Activated T-cell treated with anti-CD3 and anti-CD28 coated beads for 4 hours (primary cell): Measurements from ENCODE around the gene PLEKHS1.
"Not testable (repeated sequence)": the region's sequence is repeated elsewhere in the genome, so short reads cannot be mapped to it uniquely, and the experiment has no call there.

Source experiments
- DNase-seq: peaks from one replicate; pipeline ENCODE4 v3.0.0-alpha.2; 2020

The PLEKHS1 gene

DNA sequence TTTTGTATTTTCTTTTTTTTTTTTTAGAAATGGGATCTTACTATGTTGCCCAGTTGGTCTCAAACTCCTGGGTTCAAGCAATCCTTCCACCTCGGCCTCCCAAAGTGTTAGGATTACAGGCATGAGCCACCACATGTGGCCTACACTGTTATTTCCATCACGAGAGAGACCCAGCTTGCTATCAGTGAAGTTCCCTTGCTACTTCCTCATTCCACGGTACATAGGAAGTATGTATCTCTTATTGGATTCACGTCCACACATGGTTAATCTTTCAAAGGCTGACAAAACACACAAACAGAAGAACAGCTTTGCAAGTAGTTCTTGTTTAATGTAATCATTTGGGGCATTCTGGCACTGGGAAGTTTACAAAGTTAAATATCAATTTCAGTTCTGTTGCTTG, 51.5 kb downstream of the PLEKHS1 start:
- no peak for DNase-seq

DNA sequence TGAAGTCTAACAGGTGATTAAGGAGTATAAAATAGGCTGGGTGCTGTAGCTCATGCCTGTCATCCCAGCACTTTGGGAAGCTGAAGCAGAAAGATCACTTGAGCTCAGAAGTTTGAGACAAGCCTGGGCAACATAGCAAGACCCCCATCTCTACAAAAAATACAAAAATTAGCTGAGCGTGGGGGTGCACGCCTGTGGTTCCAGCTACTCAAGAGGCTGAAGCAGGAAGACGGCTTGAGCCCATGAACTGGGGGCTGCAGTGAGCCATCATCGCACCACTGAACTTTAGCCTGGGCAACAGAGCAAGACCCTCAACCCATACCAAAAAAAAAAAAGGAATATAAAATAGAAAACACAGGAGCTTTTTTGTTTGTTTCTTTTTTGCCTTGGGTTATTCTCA, 55.0 kb downstream of the PLEKHS1 start:
- DNase-seq, result no peak

DNA sequence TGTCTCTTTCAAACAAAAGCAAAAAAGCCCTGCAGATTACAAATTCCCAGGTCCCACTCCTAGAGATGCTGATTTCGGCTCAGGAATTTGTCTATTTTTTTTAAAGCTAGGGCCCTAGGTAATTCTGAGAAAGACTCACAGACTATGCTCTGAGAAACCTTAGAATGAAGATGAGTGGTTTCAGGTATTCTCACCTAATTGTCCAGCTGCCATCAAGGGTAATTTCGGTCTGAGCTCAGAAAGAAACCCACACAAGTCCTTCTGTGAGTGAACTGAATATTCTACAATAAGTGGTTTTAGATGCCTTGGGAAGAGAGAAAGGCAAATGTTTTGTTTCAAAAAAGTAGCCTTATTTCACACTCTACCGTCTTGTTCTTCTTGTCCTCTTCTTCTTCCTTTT, 56.7 kb downstream of the PLEKHS1 start:
- DNase-seq, result no peak

DNA sequence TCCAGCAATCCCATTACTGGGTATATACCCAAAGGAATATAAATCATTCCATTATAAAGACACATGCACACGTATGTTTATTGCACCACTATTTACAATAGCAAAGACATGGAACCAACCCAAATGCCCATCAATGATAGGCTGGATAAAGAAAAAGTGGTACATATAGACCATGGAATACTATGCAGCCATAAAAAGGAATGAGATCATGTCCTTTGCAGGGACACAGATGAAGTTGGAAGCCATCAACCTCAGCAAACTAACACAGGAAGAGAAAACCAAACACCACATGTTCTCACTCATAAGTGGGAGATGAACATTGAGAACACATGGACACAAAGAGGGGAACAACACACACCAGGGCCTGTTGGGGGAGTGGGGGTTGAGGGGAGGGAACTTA, 63.2 kb downstream of the PLEKHS1 start:
- DNase-seq, result not testable (repeated sequence)

DNA sequence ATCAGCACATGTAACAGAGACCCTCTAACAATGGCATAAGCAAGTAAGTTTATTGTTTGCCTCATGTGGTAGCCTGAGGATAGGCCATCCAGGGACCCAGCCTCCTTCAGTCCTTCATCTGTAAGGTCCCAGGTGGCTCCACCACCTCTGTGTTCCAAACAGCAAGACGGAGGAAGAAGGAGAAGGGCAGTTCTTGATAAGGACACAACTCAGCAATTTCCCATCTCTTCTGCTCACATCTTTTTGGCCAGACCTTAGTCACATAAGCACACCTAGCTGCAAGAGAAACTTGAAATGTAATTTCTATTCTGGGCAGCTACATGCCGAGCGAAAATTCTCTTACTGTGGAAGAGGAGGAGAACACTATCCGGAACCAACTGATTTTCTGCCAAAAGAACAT, 68.5 kb downstream of the PLEKHS1 start:
- no peak for DNase-seq

DNA sequence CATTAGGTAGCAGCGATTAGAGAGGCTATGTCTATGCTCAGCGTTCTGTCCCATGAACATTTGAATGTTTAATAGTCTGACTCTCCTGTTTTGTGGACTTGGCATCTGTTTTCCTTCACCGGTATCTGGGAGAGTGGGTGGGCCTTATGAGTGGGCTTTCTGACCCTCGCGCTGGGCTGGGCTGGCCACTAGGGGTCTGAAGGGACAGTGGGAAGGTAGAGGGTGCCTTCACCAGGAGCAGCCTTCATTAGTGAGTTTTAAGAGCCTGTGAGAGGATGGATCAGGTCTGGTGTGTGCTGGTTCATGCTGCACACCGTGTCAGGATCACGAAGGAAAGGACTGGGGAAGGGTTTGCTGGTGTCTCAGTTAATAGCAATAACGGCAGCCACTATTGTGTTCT, 69.0 kb downstream of the PLEKHS1 start:
- no peak for DNase-seq

DNA sequence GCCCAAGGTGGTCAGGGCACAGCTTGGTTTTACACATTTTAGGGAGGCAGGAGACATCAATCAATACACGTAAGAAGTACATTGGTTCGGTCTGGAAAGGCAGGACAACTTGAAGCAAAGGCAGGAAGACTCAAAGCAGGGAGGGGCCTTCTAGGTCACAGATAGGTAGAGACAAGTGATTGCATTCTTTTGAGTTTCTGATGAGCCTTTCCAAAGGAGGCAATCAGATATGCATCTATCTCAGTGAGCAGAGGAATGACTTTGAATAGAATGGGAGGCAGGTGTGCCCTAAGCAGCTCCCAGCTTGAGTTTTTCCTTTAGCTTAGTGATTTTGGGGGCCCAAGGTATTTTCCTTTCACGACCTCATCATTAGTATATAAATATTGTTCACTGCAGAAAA, 69.8 kb downstream of the PLEKHS1 start:
- not testable (repeated sequence) for DNase-seq

DNA sequence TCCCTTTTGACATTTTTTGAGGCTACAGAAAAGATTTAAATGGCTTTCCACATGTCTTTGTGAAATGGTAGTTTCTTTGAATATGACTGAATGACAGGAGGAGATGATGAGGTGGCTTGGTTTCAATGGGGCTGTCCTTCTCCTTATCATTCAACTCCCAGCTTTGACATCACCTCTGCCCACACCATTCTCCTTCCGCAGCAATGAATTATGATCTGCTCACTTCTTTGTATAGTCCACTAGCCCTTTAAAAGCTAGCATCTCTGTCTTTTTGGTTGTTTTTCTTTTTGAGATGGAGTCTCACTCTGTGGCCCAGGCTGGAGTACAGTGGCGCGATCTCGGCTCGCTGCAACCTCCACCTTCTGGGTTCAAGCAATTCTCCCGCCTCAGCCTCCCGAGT, 70.7 kb downstream of the PLEKHS1 start:
- DNase-seq, result no peak

DNA sequence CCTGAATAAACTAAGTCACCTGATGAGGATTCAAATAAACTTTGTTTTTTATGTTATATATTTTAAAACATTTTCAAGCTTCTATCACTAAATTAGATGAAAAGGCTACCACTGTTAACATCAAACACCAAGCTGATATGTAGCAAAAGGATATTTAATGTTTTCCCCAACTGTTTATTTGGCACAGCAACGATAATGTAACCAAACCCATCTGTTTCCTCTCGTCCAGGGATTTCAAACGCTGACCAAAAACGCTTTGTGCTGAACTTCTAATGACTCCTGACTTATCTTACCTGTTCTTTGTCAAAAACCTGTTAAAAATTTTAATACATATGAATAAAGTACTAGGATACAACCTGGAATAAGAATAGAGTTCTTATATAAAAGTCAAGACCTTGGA, 71.9 kb downstream of the PLEKHS1 start:
- no peak for DNase-seq

DNA sequence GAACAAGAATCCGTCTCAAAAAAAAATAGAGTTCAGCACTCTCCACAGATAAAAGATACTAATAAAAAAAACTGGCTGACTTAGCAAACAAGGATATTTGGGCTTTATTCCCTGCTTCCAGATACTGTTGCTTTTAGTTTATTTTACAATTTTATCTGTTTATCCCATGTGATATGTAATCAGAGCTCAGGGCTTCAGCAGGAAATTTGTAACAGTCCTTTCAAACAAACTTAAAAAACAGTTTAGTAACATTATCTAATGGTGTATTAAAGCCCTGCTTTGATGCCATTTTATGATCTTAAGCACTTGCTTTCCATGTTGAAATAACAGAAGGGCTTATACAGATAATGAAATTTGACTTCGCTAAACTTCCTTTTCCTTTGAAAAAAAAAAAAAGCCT, 74.3 kb downstream of the PLEKHS1 start:
- no peak for DNase-seq

DNA sequence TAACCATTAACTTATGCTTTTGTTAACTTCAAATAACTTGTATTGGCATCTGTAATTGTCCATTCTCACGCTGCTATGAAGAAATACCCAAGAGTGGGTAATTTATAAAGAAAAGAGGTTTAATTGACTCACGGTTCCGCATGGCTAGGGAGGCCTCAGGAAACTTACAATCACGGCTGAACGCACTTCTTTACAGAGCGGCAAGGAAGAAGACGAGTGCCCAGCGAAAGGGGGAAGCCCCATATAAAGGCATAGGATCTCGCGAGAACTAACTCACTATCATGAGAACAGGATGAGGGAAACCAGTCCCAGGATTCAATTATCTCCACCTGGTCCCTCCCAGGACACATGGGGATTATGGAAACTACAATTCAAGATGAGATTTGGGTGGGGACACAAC, 77.1 kb downstream of the PLEKHS1 start:
- not testable (repeated sequence) for DNase-seq
